Stimulated activated CD8-positive, alpha-beta memory T cell treated with anti-CD3 and anti-CD28 coated beads, Interleukin-7, amount 100 ng/mL, for 1 hour (primary cell): ENCODE results near the gene IQSEC1.

ENCODE experiments used
- DNase-seq, 2 donors: peaks; one replicate each; pipeline ENCODE4 v3.0.0-alpha.2; 2020; ENCODE audit warnings: low read depth in 2 of 2

Gene IQSEC1

DNA sequence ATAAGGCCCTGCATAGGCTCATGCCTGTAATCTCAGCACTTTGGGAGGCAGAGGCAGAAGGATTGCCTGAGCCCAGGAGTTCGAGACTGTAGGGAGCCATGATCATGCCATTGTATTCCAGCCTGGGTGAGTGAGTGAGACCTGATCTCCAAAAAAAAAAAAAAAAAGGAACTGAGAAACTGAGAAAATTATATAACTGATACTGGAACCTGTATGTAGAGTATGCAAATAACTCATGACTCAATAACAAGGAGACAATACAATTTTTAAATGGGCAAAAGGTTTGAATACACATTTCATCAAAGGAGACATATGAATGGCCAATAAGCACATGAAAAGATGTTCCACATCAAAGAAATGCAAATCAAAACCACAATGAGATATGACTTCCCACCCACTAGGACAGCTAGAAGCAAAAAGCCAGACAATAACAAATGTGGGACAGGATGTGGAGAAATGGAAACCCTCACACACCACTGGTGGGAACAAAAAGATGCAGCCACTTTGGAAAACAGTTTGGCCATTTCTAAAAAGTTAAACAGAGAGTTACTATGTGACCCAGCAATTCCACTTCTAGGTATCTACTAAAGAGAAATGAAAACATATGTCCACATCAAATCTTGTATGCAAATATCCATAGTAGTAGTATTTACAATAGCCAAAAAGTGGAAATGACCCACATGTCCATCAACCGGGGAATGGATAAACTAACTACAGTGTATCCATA, 70.7 kb downstream of the IQSEC1 start:
- DNase-seq = no peak

DNA sequence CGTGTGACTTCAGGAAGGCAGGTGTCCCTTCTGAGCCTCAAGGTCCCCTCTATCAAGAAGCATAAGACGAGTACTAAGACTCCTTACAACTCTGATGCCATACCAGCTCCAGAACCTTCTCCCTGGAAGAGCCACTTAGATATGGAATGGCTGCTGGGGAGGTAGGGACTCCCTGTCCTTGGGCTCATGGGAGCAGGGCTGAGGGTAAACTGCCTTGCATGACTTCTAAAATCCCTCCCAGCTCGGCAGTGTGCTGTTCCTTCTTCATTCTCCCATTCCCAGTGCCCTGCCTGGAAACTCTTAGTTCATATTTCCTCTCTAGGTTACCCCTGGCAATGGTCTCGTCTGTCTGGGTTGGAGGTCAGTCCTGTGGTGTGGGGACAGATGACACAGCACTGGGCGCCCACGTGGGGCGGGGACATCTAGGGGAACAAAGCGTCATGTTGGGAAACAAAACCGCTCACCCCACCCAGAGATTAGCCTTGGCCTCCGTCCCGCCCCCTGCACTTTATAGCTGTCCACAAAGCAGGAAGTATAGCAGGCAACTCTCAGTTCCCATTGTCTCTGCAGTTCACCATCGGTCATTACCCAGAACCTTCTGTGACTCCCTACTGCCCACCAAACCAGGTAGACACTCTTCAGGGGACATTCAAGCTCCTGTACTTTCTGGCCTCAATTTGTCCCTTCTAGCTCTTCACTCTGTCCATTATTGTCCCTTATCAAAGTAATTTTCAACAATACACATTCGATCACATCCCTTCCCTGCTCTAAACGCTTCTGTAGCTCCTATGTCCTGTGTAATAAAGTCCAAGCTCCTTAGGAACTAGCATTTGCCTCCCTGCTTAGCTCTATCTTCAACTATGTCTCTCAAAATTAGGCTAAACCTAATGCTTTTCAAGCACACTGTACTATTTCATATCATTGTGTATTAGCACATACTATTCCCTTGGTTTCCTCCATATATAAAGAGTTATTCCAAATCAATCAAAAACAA, 73.8 kb downstream of the IQSEC1 start:
- no peak for DNase-seq

DNA sequence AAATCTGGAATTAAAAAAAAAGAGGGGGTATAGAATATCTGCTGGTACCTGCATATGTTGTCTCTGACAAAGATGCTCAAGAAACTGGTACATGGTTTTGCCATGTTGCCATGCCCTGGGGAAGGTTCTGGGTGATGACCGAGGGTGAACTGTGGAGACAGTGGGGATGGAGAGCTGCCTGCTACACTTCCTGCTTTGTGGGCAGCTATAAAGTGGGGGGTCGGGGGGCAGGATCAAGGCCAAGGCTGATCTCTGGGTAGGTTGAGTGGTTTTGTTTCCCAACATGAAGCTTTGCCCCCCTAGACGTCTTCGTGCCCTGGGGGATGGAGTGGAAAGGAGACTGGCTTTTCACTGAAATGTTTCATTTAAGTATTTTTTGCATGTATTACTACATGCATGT, 74.6 kb downstream of the IQSEC1 start:
- DNase-seq = no peak

DNA sequence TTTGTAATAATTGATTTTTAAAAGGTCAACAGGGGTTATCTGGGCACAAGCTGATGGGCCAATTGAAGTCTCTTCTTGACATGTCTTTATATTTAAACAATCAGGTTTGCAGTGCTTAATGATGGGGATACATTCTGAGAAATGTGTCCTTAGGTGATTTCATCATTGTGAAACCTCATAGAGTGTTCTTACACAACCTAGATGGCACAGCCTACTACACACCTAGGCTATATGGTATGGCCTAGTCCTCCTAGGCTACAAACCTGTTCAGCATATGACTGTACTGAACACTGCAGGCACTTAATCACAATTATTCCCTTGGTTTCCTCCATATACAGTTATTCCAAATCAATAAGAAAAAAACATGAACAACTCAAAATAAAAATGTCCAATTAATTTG, 75.8 kb downstream of the IQSEC1 start:
- DNase-seq = no peak

GRCh38 chr3:12996181-12996506, 77.1 kb downstream of the IQSEC1 start:
- DNase-seq = no peak

DNA sequence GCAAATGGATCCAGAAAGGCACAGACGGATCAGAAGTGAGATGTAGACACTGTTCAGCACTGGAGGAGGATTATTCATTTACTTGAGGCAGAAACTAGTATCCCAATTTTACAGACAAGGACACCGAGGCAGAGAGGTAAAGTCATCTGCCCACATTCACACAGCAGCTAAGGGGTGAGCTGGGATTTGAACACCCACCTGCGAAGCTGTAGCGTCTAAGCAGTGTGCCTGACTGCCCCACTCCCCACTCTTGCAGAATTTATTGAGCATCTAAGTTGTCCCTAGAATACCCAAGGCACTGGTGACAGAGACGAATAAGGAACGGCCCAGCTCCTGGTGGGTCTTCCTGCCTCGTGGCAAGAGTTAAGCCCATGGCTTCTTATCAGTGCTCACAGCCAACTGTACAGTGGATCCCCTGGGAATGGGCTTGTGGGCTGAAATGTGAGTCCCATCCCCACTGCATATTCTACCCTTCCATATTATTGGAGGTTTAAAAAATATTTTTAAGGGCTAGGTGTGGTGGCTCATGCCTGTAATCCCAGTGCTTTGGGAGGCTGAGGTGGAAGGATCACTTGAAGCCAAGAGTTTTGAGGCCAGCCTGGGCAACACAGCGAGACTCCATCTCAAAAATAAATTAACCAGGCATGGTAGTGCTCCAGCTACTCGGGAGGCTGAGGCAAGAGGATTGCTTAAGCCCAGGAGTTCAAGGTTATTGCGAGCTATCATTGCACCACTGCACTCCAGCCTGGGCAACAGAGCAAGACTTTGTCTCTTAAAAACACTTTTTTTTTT, 77.6 kb downstream of the IQSEC1 start:
- DNase-seq = no peak

DNA sequence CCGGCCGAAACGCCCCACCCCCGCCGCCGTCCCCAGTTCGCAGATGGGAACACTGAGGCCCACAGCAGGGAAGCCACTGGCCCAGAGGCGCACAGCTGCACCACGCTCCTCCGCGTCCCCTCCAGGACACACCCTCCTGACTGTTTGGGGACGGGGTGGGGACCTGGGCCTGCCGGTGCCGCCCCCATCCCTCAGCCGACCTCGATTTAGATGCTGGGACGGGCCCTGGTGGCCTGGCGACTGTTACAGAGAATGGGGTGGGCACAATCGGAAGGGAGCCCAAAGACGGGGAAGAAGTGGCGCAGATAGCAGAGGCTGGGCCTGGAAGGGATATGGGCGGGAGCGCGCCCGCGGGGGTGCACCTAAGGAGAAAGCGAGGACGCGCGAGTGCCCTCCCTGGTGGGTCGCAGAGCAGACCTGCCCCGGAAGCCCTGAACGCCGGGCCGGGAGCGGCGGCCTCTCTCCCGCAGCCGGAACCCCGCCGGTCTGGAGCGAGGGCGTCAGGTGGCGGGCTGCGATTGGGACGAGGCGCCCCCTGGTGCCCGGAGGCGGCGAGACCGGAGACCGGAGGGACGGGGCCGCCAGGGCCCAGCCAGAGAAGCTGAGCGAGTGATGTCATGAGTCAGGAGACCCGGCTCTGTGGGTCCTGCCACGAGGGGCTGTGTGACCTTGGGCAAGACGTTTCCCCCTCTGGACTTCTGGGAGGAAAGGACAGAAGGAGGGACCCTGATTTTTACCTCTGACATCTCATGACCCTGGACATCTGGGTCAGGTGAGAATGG, 78.4 kb downstream of the IQSEC1 start:
- DNase-seq = peak; percentile 69 to 71

- DNase-seq = no peak
Measured at GRCh38 chr3:12994357-12994606, 78.9 kb downstream of the IQSEC1 start.

GRCh38 chr3:12993517-12994356, 79.5 kb downstream of the IQSEC1 start:
- DNase-seq = no peak

GRCh38 chr3:12992629-12993516, 80.4 kb downstream of the IQSEC1 start:
- no peak for DNase-seq

GRCh38 chr3:12991861-12992281, 81.4 kb downstream of the IQSEC1 start:
- no peak for DNase-seq

- no peak for DNase-seq
Measured at GRCh38 chr3:12991481-12991837, 81.8 kb downstream of the IQSEC1 start.

DNA sequence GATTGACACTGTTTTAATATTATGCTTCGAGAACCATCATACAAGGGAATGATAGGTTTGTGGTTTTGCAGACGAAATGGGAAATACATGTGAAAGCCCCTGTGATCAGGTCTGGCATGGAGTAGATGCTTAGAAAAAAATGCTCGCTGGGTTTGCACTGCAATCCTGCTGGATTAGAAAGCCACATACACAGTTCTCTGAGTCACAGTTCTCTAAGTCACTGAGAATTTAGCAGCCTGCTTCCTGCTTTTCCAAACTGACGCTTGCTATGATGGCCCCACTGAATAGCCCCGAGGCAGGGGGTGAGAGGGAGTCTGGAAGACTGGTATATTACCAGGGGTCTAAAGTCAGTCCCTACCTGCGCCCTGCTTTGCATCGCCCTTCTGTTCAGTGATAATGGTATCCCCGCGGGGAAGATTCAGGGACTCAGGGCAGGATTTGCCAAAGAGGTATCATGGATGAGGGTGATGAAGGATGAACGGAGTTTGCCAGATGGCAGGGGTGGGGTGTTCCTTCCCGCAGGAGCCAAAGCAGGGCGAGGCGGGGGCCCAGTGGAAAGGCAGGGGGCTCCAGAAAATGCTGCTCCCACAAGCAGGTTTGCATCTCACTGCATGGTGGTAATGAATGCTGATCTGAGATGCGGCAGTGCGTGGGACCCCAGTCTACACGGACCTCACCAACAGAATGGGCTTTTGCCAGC, 82.3 kb downstream of the IQSEC1 start:
- DNase-seq = no peak

DNA sequence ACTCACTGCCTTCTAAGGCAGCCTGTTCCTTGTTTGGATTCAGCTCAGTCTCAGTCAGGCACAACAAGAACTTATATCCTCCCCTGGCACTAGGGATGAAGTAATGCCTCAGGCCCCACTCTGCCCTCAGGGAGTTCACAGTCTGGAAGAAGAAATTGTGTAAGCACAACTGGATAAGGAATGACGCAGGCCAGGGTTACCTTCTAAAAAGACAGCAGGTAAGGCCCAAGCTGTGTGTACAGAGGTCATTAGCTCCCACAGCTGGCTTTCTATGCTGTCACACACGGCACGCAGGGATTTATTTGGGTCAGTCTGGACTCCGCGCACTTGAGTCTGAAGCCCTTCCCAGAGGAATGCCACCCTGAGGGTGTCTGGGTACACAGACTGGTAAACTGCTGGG, 82.9 kb downstream of the IQSEC1 start:
- no peak for DNase-seq

GRCh38 chr3:12988728-12989454, 84.3 kb downstream of the IQSEC1 start:
- DNase-seq = no peak

DNA sequence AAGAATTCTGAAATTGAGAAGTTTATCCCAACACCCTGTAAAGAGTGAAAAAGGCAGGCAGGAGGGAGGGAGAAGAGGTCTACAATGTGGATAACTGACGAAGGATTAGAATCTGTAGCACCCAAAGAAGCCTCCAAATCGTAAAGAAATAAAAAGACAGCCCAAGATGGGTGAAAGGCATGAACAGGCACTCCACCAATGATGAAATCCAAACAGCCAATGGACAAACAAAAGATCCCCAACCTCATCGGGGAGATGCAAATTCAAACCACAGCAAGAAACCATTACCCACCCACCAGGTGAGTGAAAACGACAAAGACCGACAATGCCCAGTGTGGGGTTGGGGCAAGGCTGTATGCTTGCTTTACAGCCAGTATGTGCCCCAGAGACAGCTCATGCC, 85.6 kb downstream of the IQSEC1 start:
- DNase-seq = no peak

GRCh38 chr3:12986986-12987385, 86.2 kb downstream of the IQSEC1 start:
- DNase-seq = no peak

GRCh38 chr3:12986521-12986920, 86.7 kb downstream of the IQSEC1 start:
- no peak for DNase-seq

GRCh38 chr3:12986031-12986430, 87.2 kb downstream of the IQSEC1 start:
- no peak for DNase-seq
